H1 (cell line): ENCODE measurements around the gene CACNA1E. TPM values are rescaled to one million over a fixed set of nuclear protein-coding genes. Genes with fewer than 3 reads are reported as not detected.

Experiments
- CHD2 ChIP-seq: IDR thresholded peaks from 2 replicates; pipeline ENCODE4 v1.6.1; 2012; ENCODE audit warnings: low read length, improper control_type of control experiment
- CREB1 ChIP-seq: IDR thresholded peaks from 2 replicates; pipeline ENCODE4 v1.6.1; 2012; ENCODE audit warnings: inconsistent platforms
- CTCF ChIP-seq, 3 experiments: IDR thresholded peaks; 1 replicate in 2 of 3; 2 replicates in 1 of 3; pipeline versions ENCODE4 v1.5.1 to v1.6.1; 2011; ENCODE audit warnings: low read length in 3 of 3, mild to moderate bottlenecking in 3 of 3, inconsistent platforms in 2 of 3, low read depth in 1 of 3, moderate library complexity in 1 of 3; ENCODE audit not compliant: insufficient read depth in 1 of 3; ENCODE audit errors: control extremely low read depth in 1 of 3
- FOSL1 ChIP-seq: IDR thresholded peaks from 2 replicates; pipeline ENCODE4 v1.6.1; 2011; ENCODE audit warnings: mild to moderate bottlenecking, low read depth, low read length, moderate library complexity; ENCODE audit not compliant: insufficient read depth
- GABPA ChIP-seq: IDR thresholded peaks from 2 replicates; pipeline ENCODE4 v1.6.1; 2011; ENCODE audit warnings: mild to moderate bottlenecking, low read length, moderate library complexity, borderline replicate concordance; ENCODE audit not compliant: insufficient read depth
- GTF2F1 ChIP-seq: IDR thresholded peaks from 2 replicates; pipeline ENCODE4 v1.6.1; 2012; ENCODE audit warnings: low read depth, low read length, improper control_type of control experiment, borderline replicate concordance
- JUN ChIP-seq: IDR thresholded peaks from 2 replicates; pipeline ENCODE4 v1.6.1; 2011; ENCODE audit warnings: low read depth, mild to moderate bottlenecking, improper control_type of control experiment, low read length
- JUND ChIP-seq: IDR thresholded peaks from 2 replicates; pipeline ENCODE4 v1.6.1; 2011; ENCODE audit warnings: mild to moderate bottlenecking, improper control_type of control experiment, low read length
- KDM4A ChIP-seq: IDR thresholded peaks from one replicate; pipeline ENCODE4 v1.7.1; 2012; ENCODE audit warnings: low read depth, mild to moderate bottlenecking, moderate library complexity, low read length, inconsistent platforms; ENCODE audit not compliant: severe bottlenecking
- KDM5A ChIP-seq: fragments of 200-600 bp; IDR thresholded peaks from 2 replicates; pipeline ENCODE4 v1.7.1; 2012; ENCODE audit warnings: mild to moderate bottlenecking, low read length, inconsistent platforms, mixed read lengths
- POU5F1 ChIP-seq: IDR thresholded peaks from 2 replicates; pipeline ENCODE4 v1.6.1; 2011; ENCODE audit warnings: low read depth, mild to moderate bottlenecking, low read length, moderate library complexity
- RBBP5 ChIP-seq: IDR thresholded peaks from 2 replicates; pipeline ENCODE4 v1.7.1; 2012; ENCODE audit warnings: low read depth, mild to moderate bottlenecking, inconsistent platforms, low read length, moderate library complexity, borderline replicate concordance
- SIX5 ChIP-seq: IDR thresholded peaks from 2 replicates; pipeline ENCODE4 v1.6.1; 2011; ENCODE audit warnings: mild to moderate bottlenecking, low read depth, low read length
- SP2 ChIP-seq: IDR thresholded peaks from 2 replicates; pipeline ENCODE4 v1.6.1; 2012; ENCODE audit warnings: mild to moderate bottlenecking, low read length, inconsistent platforms
- SP4 ChIP-seq: IDR thresholded peaks from 2 replicates; pipeline ENCODE4 v1.6.1; 2012; ENCODE audit warnings: low read length, inconsistent platforms
- TAF7 ChIP-seq: optimal IDR thresholded peaks from 2 replicates; pipeline ENCODE3; 2011; ENCODE audit warnings: low read depth, mild to moderate bottlenecking, inconsistent platforms, low read length, moderate library complexity, borderline replicate concordance
- YY1 ChIP-seq: IDR thresholded peaks from 2 replicates; pipeline ENCODE4 v1.6.1; 2011; ENCODE audit warnings: low read depth, mild to moderate bottlenecking, low read length
- polyA plus RNA-seq, 7 experiments: library from polyadenylated mRNA; depleted of rRNA in 3 of 7; stranded (reverse) in 5 of 7; unstranded in 2 of 7; fragments of >200 nt in 5 of 7; fragments of 200-250 nt in 2 of 7; gene quantifications; 1 replicate in 5 of 7; 2 replicates in 1 of 7; 4 replicates in 1 of 7; pipeline versions ENCODE4 v1.2.1 to v1.2.3, GENCODE V29; 2011 to 2013; ENCODE audit warnings: missing spikeins in 2 of 7, mixed read lengths in 2 of 7
- total RNA-seq: library from RNA; stranded (reverse); fragmentation: NEBNext Ultra II Directional; extraction: Animal tissue kit (Norgen Biotek cat#: 25700); gene quantifications from 2 replicates; pipeline ENCODE4 v1.2.1, GENCODE V29; 2021
- TF ChIP-seq, protein P1 (sequence below): IDR thresholded peaks from 2 replicates; pipeline ENCODE4 v1.6.1; 2012; ENCODE audit warnings: inconsistent platforms

The CACNA1E gene
- total and polyA plus RNA-seq, 2 of the 8 experiments (the other 6 are each of a cell fraction or from before 2014, with no cell fraction given) = 0.98 to 1.3 TPM

- TF ChIP-seq CHD2 (no peak), JUND (no peak), JUN (no peak), SP2 (no peak), RBBP5 (peak; percentile 77; the same call in 1 of the 2 replicates), YY1 (0 out of 2 replicates have a peak, but pooled peaks have one; percentile 14), GABPA (no peak), CREB1 (no peak), FOSL1 (no peak), GTF2F1 (no peak), POU5F1 (no peak), TAF7 (no peak), KDM4A (peak; percentile 93), SIX5 (no peak), KDM5A (no peak), CTCF (IDR thresholded peaks at IDR 0.05; ENCODE audit: control extremely low read depth in 1 of 3, insufficient read depth in 1 of 3, low read depth in 1 of 3, low read length in 3 of 3) (no peak), SP4 (no peak)
- TF ChIP-seq, protein P1, sequence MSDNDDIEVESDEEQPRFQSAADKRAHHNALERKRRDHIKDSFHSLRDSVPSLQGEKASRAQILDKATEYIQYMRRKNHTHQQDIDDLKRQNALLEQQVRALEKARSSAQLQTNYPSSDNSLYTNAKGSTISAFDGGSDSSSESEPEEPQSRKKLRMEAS = peak; percentile 83
- TF ChIP-seq, all 59 proteins: peak for 15
These were observed 614 bp upstream of the CACNA1E start (continued) for GRCh38 chr1:181482521-181483284.
